AG10803 (cell line): ENCODE measurements around the gene DENND6A.
"Not testable (repeated sequence)": the region's sequence is repeated elsewhere in the genome, so short reads cannot be mapped to it uniquely, and the experiment has no call there.

Source experiments
- DNase-seq: peaks from one replicate; pipeline ENCODE4 v3.0.0; 2010; ENCODE audit warnings: low read depth
- H3K4me3 ChIP-seq: 2 replicates; pipeline ENCODE4 v1.5.1; 2011; ENCODE audit warnings: mild to moderate bottlenecking, low read length, control low read depth
- TF ChIP-seq, protein P1 (sequence below): conservative IDR thresholded peaks from 2 replicates; pipeline ENCODE4 v1.5.1; 2011; ENCODE audit warnings: mild to moderate bottlenecking, low read length, control low read depth, inconsistent platforms

The DENND6A gene

DNA sequence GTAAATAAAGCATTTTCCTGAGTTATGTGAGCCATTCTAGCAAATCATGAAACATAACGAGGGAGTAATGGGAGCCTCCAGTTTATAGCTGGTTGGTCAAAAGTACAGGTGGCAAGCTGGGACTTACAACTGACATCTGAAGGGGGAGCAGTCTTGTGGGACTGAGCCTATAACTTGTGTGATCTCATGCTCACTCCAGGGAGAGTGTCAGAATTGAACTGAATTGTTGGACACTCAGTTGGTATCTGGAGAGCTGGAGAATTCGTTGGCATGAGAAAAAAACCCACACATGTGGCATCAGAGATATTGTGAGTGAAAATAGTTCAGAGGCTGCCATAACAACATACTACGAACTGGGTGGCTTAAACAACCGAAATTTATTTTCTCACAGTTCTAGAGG is 22.8 kb upstream of the DENND6A start:
- no peak for DNase-seq
- H3K4me3 ChIP-seq = no peak overlapping the region
- TF ChIP-seq, protein P1, sequence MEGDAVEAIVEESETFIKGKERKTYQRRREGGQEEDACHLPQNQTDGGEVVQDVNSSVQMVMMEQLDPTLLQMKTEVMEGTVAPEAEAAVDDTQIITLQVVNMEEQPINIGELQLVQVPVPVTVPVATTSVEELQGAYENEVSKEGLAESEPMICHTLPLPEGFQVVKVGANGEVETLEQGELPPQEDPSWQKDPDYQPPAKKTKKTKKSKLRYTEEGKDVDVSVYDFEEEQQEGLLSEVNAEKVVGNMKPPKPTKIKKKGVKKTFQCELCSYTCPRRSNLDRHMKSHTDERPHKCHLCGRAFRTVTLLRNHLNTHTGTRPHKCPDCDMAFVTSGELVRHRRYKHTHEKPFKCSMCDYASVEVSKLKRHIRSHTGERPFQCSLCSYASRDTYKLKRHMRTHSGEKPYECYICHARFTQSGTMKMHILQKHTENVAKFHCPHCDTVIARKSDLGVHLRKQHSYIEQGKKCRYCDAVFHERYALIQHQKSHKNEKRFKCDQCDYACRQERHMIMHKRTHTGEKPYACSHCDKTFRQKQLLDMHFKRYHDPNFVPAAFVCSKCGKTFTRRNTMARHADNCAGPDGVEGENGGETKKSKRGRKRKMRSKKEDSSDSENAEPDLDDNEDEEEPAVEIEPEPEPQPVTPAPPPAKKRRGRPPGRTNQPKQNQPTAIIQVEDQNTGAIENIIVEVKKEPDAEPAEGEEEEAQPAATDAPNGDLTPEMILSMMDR = no peak

DNA sequence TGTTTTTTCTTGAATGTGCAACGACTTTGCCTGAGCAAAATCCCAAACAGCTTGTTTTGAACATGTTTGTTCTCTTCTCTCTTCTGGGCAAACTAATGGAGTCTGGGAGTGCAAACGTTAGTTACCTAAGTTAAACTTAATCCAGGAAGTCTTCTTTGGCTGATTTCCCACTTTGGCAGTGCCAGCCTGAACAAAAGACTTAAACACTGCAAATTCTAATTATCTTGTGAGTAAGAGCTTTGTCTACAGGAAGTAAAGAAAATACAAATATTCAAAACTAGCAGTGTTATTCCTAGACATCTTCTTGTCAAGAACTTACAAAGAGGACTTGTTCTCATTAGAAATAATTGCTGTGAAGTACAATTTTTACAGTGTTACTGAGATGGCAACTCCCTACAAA is 16.7 kb upstream of the DENND6A start:
- no peak for DNase-seq
- H3K4me3 ChIP-seq = no peak overlapping the region
- TF ChIP-seq, protein P1 = no peak

DNA sequence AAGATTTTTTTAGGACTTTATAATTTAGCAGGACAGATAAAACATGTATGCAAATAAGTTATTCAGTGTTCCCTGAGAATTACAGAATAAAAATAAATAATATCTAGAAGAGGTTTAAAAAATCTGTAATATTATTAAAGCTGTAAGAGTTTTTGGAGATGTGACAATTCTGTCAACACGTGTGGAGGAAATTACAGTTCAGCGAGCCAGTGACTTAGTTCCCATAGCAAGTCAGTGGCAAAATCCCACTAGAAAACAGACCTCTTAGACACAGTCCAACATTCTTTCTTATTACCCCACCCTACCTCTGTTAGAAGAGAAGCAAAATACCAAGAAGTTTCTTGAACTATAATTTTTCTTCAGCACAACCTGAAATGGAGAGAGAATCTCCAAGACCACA is 16.2 kb upstream of the DENND6A start:
- no peak overlapping the region for H3K4me3 ChIP-seq
- TF ChIP-seq, protein P1 = no peak
- DNase-seq = peak; percentile 42

DNA sequence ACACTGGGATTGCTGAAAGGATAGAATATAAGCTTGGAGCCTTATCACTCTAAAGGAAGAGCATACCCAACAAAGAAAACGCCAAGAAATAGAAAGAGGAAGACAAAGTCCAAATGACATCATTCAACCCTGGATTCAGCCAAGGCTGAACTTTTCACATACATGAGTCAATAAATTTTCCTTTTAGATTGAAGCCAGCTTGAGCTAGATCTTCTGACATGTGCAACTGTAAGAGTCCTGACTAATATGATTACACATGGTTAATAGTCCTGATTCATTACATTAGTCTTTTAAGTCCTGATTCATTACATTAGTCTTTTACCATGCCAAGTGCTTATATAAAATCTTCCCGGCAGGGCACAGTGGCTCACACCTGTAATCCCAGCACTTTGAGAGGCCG is 13.6 kb upstream of the DENND6A start:
- TF ChIP-seq, protein P1 = no peak
- H3K4me3 ChIP-seq = no peak overlapping the region
- peak; percentile 64 for DNase-seq

DNA sequence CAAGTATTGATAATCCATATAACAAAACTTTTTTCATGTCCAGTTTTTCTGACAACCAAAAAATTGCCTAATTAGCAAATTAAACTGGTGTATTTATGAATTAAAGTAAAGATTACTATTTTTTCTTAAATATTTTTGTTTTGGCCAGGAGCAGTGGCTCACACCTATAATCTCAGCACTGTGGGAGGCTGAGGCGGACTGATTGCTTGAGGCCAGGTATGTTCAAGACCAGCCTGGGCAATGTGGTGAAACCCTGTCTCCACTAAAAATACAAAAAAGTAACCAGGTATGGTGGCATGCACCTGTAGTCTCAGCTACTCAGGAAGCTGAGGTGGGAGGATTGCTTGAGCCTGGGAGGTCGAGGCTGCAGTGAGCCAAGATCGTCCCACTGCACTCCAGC is 12.5 kb upstream of the DENND6A start:
- DNase-seq, H3K4me3 ChIP-seq: not testable (repeated sequence)

DNA sequence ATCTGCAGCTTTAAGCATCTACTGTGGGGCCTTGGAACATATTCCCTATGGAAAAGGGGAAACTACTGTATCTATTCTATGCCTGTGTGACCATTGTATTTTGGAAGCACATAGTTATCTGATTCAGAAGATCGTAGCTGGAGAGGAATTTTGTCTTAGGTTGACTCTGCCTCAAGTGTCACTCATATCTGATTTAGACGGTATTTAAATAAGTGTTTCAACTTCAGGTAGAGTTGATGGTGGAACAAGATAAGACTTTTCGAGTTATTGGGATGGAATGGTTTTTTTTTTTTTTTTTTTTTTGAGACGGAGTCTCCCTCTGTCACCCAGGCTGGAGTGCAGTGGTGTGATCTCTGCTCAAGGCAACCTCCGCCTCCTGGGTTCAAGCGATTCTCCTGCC is 8.9 kb upstream of the DENND6A start:
- no peak for DNase-seq
- no peak overlapping the region for H3K4me3 ChIP-seq
- TF ChIP-seq, protein P1 = no peak

DNA sequence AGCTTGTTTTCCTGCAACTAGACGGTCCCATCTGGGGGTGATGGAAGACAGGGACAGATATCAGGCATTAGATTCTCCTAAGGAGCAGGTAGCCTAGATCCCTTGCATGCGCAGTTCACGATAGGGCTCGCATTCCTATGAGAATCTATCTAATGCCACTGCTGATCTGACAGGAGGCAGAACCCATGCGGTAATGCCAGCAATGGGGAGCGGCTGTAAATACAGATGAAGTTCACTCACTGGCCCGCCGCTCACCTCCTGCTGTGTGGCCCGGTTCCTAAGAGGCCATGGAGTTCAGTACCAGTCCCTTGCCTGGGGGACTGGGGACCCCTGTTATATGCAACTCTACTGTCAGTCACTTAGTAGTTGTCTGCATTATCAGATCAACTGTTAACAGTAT is 7.9 kb upstream of the DENND6A start:
- TF ChIP-seq, protein P1 = no peak
- H3K4me3 ChIP-seq = no peak overlapping the region
- no peak for DNase-seq

DNA sequence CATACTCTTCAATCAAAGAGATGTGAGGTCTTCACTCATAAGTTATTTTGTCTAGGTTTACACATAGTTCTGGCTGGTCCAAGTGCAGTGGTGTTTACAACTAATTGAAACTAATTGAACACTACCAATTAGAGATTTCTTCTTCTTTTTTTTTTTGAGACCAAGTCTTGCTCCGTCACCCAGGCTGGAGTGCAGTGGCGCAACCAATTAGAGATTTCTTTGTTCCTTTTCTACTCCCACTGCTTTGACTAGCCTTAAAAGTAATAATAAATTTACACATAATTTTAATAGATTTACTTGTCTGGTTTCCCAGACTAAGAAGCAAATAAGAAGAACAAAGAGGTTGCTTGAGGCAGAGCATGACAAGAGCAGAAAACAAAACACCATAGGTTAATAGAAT is 6.7 kb upstream of the DENND6A start:
- no peak overlapping the region for H3K4me3 ChIP-seq
- no peak for DNase-seq
- TF ChIP-seq, protein P1 = no peak
